ENCODE data around the gene PLEKHG2. TPM values are rescaled to one million over a fixed set of nuclear protein-coding genes. Genes with fewer than 3 reads are reported as not detected.

PLEKHG2 gene
- total RNA-seq, 3 donors from 2014 or later: 6.5 to 26.7 (median 17.9) TPM

DNA sequence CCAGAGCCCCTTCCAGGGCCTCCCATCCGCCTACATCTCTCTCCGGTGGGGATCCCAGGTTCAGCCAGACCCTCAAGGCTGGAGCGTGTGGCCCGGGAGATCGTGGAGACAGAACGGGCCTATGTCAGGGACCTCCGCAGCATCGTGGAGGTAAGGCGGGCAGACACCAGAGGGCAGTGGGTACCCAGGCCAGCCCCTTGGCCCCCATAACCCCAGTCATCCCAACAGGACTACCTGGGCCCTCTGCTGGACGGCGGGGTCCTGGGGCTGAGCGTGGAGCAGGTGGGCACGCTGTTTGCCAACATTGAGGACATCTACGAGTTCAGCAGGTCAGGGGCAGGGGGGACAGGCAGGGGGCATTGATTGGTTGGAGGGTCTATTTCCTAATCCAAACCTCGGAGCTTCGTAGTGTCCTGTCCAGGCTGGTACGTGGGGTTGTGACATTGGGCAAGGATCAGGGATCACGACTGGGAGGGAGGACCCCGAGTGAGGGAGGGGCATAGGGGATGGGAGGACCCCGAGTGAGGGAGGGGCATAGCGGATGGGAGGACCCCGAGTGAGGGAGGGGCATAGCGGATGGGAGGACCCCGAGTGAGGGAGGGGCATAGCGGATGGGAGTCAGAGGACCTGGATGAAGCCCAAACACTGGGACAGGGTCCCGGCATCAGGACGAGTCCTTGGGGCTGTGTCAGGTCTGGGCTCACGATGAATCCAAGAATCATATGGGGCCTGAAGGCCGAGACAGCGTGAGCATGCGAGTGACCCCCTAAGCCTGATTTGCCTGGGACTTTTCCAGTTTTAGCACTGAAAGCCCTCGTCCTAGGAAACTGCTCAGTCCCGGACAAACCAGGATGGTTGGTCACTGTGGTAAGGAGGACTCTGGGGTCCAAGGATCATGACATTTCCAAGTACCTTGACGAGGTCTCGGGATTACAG is 2.9 kb downstream of the PLEKHG2 start:
- Histone ChIP-seq H3K9me3 (no peaks in the 10 kb centered on the region), H3K4me3 (no peak overlapping the region), H3K4me1 (ENCODE audit: low read depth) (peaks cover 20% of the 10 kb centered on the region), H3K36me3 (ENCODE audit: low read depth) (no peaks in the 10 kb centered on the region)
- intact Hi-C loops (cut with DNase I, micrococcal nuclease): no loop called here
- DNase-seq: no peak
- no peak for ATAC-seq
- TF ChIP-seq, protein P1, sequence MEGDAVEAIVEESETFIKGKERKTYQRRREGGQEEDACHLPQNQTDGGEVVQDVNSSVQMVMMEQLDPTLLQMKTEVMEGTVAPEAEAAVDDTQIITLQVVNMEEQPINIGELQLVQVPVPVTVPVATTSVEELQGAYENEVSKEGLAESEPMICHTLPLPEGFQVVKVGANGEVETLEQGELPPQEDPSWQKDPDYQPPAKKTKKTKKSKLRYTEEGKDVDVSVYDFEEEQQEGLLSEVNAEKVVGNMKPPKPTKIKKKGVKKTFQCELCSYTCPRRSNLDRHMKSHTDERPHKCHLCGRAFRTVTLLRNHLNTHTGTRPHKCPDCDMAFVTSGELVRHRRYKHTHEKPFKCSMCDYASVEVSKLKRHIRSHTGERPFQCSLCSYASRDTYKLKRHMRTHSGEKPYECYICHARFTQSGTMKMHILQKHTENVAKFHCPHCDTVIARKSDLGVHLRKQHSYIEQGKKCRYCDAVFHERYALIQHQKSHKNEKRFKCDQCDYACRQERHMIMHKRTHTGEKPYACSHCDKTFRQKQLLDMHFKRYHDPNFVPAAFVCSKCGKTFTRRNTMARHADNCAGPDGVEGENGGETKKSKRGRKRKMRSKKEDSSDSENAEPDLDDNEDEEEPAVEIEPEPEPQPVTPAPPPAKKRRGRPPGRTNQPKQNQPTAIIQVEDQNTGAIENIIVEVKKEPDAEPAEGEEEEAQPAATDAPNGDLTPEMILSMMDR (IDR thresholded peaks at IDR 0.05): no peak

DNA sequence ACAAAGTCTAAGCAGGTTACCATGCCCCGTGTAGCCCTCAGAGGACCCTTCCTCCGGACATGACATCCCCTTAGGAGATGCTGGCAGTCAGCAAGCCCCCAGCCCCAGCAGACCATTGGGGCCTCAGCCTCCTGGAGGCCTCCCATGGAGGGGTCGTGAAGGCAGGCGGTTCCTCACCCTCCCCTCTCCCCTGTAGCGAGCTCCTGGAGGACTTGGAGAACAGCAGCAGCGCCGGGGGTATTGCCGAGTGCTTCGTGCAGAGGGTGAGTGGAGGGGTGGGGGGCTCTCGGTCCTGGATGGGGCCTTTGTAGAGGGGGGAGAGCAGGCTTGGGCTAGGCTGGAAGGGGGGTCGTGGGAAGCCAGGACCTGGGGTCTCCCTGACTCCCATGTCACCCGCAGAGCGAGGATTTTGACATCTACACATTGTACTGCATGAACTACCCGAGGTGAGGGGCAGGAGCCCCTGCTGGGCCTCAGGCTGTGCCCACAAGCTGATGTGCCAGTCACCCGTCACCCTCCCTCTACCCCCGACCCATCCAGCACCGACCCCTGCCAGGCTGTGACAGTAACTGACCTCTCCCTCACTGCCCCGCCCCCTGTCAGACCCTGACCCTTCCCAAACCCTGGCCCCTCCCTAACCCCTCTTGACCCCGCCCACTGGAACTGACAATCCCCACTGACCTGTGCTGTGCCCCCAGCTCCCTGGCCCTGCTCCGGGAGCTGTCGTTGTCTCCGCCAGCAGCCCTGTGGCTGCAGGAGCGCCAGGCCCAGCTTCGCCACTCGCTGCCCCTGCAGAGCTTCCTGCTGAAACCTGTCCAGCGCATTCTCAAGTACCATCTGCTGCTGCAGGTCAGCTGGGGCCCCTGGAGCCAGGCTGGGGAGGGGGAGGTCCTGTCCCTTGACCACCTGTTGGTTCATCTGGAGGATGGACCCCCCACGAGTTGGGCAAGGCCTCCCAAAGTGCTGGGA is 4.0 kb downstream of the PLEKHG2 start:
- Histone ChIP-seq H3K36me3 (ENCODE audit: low read depth) (no peaks in the 10 kb centered on the region), H3K4me1 (ENCODE audit: low read depth) (peaks cover 10% of the 10 kb centered on the region), H3K4me3 (no peak overlapping the region), H3K9me3 (no peaks in the 10 kb centered on the region)
- DNase-seq (no peak), ATAC-seq (no peak)
- TF ChIP-seq, protein P1 (IDR thresholded peaks at IDR 0.05): no peak
- intact Hi-C loops (cut with DNase I, micrococcal nuclease): no loop called here

DNA sequence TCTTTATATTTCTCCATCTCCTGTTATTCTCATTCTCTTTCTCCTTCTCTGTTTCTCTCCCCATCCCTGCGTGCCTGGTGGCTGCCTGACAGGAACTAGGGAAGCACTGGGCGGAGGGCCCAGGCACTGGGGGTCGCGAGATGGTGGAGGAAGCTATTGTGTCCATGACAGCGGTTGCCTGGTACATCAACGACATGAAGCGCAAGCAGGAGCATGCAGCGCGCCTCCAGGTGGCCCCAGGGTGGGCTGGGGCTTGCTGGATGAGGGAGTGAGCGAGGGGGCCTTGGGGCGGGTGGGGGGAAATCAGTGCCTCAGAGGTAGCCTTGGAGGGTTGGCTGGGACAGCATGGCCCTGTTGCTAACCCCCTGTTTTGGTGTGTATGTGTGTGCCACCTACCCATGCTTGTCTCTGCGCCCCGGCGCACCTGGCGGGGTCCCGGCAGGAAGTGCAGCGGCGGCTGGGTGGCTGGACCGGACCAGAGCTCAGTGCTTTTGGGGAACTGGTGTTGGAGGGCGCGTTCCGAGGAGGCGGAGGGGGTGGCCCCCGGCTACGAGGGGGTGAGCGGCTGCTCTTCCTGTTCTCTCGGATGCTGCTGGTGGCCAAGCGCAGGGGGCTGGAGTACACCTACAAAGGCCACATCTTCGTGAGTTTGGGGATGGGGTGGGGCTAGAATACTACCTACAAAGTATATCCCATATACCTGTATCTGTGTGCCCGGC is 5.2 kb downstream of the PLEKHG2 start:
- Histone ChIP-seq H3K36me3 (ENCODE audit: low read depth) (no peaks in the 10 kb centered on the region), H3K4me1 (ENCODE audit: low read depth) (peaks cover 3% of the 10 kb centered on the region), H3K9me3 (no peaks in the 10 kb centered on the region), H3K4me3 (no peak overlapping the region)
- intact Hi-C loops (cut with DNase I, micrococcal nuclease): no loop called here
- TF ChIP-seq, protein P1 (IDR thresholded peaks at IDR 0.05): no peak
- ATAC-seq (no peak), DNase-seq (peak in 1 of 3 donors; percentile 52)

- no peaks in the 10 kb centered on the region for H3K9me3 ChIP-seq
- no peak overlapping the region for H3K4me3 ChIP-seq
- DNase-seq (peak in 1 of 3 donors; percentile 27), ATAC-seq (no peak)
- no peaks in the 10 kb centered on the region for H3K36me3 ChIP-seq (ENCODE audit: low read depth)
- H3K4me1 ChIP-seq (ENCODE audit: low read depth): no peaks in the 10 kb centered on the region
- TF ChIP-seq, protein P1 (IDR thresholded peaks at IDR 0.05): no peak
- intact Hi-C loops (cut with DNase I, micrococcal nuclease): no loop called here
Measured at GRCh38 chr19:39419003-39419402, 6.5 kb downstream of the PLEKHG2 start.

DNA sequence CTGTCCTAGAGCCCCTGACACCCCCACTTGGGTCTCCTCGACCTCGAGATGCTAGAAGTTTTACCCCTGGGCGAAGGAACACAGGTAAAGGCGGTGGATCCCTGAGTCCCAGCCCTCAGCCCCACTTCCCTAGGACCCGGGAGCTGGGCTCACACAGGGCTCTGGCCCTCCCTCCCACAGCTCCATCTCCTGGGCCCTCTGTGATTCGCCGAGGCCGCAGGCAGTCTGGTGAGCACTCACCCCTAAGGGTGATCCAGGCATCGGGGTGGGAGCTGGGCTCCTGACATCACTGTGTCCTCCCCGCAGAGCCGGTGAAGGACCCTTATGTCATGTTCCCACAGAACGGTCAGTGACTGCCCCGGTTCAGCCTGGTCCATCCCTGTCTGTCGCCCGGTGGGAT is 8.3 kb downstream of the PLEKHG2 start:
- no peak overlapping the region for H3K4me3 ChIP-seq
- TF ChIP-seq, protein P1 (IDR thresholded peaks at IDR 0.05): no peak
- no peaks in the 10 kb centered on the region for H3K4me1 ChIP-seq (ENCODE audit: low read depth)
- peak in 1 of 3 donors; percentile 39 for DNase-seq
- H3K9me3 ChIP-seq: no peaks in the 10 kb centered on the region
- intact Hi-C loops (cut with DNase I, micrococcal nuclease): no loop called here
- no peak for ATAC-seq
- H3K36me3 ChIP-seq (ENCODE audit: low read depth): no peaks in the 10 kb centered on the region

Data from mucosa of descending colon (tissue), 3 donors.